HG03460 (cell line): ENCODE results near the gene RPP30.

Experiments used
- ATAC-seq: cut with Tn5 transposase; IDR thresholded peaks from one replicate; pipeline ENCODE4 v1.9.1; 2021; ENCODE audit not compliant: unreplicated experiment

RPP30 gene

DNA sequence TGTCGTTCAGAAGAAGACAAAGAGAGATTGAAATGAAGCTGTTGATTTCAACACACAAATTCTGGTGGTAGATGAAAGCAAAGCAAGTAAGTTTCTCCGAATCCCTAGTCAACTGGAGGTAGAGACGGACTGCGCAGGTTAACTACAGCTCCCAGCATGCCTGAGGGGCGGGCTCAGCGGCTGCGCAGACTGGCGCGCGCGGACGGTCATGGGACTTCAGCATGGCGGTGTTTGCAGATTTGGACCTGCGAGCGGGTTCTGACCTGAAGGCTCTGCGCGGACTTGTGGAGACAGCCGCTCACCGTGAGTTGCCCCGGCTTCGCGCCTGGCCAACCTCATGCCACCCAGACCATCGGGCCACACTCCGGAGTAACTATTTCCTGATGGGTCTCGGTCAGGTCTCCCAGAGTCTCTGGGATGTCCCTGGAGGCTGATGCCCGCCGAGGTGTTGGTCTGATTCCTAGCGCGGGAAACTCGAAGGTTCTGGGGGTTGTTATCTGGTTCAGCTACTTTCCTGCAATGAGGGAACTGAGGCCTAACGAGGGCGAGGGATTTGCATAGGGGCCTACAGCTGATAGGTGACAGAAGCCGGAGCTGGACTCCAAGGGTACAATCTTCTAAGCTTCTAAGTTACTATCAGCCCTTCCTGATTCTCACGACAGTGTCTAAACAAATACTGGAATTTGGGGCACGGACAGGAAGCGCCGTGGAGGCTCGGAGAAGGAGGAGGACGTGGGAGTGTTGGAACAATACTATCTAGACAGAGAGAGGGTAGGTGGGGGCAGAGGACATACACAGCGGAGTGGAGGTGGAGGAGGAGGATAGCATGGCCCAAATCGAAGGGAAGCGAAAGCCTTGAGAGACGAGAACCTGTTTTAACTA is at the start of gene RPP30:
Gene RPP30 (plus strand): TSS at position 209 of the 882 bp plus-strand sequence. CDS start 13 bp downstream, at position 222.
- ATAC-seq = peak; percentile 98

GRCh38 chr10:90822508-90822907 is 49.3 kb upstream of the RPP30 start:
- ATAC-seq = no peak

DNA sequence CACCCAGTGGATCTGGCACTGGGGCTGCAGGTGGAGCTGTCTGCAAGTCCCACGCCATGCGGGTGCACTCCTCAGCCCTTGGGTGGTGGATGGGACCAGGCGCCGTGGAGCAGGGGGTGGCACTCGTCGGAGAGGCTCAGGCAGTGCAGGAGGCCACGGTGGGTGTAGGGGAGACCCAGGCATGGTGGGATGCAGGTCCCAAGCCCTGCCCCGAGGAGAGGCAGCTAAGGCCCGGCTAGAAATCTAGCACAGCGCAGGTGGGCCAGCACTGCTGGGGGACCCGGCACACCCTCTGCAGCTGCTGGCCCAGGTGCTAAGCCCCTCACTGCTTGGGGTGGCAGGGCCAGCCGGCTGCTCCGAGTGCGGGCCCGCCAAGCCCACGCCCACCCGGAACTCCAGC is 39.7 kb upstream of the RPP30 start:
- ATAC-seq = no peak

DNA sequence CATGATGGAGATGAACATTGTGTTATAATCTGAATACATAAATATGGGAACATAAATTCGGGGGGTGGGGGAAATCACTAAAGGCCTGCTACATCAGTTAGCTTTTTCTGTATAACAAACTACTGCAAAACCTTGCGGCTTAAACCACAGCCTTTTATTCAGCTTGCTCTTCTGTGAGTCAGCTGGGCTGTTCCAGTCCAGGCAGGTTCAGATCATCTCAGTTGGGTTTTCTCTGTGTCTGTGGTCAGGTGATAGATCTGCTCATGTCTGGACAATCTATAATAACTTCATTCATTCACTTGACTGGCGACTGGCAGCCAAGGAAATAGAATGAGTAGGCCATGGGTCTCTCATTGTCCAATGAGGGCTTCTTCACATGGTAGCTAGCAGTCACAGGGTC is 37.4 kb upstream of the RPP30 start:
- ATAC-seq = no peak

GRCh38 chr10:90837486-90837885 is 34.3 kb upstream of the RPP30 start:
- no peak for ATAC-seq

DNA sequence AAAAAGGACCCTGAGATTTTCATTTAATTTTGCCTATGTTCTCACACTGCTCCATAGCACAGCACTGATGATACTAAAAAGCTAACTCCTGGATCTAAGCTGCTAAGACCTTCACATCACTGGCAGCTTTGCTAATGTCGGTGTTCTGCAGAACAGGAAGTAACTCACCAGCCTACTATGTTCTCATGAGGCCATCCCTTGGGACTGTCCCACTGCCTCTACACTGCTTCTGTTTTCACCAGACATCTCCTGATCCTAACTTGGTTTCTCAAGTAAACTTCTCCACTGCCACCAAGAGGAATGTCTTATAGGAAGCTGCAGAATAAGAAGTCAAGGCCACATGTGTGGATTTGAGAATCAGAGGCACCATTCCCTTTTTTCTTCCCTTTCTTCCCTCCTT is 29.0 kb upstream of the RPP30 start:
- no peak for ATAC-seq

- no peak for ATAC-seq
Observed at GRCh38 chr10:90845726-90846125, 26.0 kb upstream of the RPP30 start.

- no peak for ATAC-seq
Observed at GRCh38 chr10:90846746-90847145, 25.0 kb upstream of the RPP30 start.

DNA sequence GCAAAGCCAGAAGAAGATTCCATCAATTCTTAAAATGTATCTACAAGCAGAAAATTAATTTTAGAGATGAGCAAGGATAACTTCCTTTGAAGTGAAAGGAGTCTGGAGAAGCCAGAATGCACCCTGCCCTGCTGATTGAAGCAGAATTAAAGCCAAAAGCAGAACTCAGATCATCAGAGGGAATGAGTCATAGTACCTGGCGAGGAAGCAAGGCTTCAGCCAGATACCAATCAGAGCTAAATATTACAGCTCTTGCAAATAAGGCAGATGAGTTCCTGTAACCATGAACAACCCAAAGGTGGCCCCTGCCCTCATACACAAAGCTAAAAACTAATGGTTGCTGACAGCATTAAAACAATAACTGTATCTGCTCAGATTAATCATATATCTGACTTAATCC is 24.3 kb upstream of the RPP30 start:
- ATAC-seq = no peak

DNA sequence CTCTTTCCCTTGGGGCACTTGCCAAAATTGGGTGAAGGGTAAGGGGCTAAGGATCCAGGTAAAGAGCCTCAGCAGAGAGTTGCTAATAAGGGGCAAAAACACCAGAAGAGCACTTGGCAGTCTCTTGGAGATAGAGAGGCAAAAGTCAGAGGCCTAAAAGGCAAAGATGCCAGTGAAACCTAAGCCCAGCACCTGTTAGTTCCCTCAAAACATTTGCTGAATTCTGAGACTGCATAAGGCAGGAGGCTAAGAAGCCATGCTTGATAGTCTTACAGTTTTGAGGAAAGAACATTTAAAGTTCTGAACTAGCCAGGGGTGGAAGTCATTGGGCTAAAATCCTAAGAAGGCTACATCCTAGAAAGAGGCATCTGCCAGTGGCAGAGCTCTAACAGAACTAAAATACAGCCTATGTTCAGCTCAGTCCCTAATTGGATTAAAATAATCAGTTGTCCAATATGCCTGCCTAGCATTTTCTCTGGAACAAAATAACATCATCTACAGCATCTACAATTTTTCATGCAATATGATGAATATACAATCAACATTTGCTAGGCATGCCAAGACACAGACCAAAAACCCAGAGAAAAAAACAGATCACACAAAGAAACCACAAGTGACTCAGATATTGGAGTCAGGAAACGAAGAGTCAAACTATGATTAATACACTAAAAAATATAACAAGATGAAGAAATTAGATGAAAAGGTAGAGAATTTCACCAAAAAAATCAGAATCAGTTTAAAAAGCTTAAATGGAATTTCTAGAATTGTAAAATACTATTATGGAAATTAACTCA is 21.6 kb upstream of the RPP30 start:
- no peak for ATAC-seq

DNA sequence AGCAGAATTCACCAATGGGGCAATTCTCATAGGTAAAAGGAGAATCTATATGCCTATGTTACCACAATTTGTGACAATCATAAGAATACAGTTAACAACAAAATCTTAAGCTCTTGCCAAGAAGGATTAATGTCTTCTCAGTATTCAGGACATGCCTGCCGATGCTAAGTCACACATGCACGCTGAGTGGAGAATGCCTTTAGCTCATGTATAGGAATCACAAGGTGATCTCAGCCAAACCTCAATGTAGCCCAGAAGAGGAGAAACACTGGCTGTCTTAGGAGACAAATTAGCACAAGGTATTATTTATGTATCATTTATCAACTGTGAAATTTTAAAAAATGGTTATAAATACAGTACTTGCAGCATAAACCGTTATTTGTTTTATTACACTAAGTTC is 16.6 kb upstream of the RPP30 start:
- ATAC-seq = no peak

GRCh38 chr10:90856261-90856660 is 15.5 kb upstream of the RPP30 start:
- no peak for ATAC-seq

- ATAC-seq = peak; percentile 10
Observed at GRCh38 chr10:90856964-90857634, 14.7 kb upstream of the RPP30 start.

DNA sequence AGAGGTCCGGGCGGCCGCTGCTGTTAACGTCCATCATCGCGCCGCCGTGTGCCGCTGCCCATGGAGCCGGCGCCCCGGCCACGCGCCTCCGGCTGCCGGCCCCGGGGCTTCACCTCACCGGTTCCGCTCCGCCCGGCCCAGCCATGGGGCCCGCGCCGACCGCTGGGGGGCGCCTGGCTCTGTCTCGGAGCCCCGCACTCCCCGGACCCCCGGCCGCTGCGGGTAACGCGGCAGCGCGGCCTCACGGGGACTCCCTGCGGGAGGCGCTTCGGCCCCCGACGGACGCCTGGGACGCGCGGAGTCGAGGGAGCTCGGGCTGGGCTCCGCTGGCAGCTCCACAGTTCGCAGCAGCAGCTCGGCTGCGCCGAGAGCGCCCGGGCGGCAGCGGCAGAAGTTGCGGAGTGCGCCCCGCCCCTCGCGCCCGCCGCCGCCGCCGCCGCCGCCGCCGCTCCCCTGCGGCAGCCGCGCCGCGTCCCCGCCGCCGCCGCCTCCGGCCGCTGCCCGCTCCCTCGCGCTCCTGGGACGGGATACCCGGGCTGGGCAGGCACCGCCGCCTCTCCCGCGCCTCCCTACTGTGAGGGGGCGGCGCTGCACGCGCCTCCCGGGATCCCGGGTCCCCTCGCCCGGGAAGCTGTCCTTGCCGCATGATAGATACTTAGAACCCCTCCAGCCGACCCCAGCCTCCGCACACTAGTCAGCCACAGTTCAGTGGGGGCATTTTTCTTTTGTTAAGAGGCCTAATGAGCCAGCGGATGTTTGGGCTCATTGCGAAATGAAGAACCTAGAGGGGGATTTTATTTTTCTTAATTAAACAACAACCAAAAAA is 13.9 kb upstream of the RPP30 start, which contains the start of gene HTR7:
Gene HTR7 (minus strand): TSS at position 405 of the 826 bp plus-strand sequence. CDS start 368 bp downstream, at position 37.
- peak; percentile 72 for ATAC-seq

DNA sequence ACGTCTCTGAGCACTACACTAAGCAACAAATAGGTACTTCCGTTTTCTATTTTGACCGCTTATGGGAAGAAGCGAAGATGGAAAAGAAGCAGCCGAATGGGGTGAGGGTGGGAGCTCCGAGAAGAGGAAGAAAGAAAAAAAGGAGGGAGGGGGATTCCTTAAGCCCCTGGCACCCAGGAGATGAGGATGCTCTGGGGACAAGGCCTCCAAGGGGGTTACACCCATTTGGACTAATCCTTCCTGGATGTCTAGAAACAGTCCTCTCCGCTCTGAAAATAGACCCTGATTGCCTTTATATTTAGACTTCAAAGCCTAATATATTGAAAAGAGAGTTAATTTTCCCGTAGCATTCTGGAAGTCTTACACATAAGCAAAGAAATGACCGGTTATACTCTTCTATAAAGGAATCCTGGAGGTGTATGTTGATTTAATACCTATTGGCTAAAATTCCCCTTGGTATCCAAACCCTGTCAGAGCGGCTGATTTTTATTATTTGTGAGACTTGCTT is 13.3 kb upstream of the RPP30 start:
- peak; percentile 13 for ATAC-seq

DNA sequence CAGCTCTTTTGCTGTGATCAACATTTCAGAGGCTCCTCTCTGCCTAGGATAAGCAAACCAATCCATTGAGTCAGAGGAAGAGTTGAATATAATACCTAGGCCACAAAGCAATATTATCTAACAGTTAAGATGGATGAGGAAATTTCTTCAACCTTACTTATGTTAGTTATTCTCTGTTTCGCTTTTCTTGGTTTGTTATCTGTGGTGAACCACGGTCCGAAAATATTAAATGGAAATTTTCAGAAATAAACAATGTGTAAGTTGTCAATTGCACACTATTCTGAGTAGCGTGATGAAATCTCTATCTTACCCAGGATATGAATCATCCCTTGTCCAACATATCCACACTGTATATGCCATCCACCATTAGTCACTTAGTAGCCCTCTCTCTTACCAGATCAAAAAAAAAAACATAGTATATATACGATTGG is 12.4 kb upstream of the RPP30 start:
- ATAC-seq = no peak

GRCh38 chr10:90860790-90861189 is 11.0 kb upstream of the RPP30 start:
- ATAC-seq = no peak

DNA sequence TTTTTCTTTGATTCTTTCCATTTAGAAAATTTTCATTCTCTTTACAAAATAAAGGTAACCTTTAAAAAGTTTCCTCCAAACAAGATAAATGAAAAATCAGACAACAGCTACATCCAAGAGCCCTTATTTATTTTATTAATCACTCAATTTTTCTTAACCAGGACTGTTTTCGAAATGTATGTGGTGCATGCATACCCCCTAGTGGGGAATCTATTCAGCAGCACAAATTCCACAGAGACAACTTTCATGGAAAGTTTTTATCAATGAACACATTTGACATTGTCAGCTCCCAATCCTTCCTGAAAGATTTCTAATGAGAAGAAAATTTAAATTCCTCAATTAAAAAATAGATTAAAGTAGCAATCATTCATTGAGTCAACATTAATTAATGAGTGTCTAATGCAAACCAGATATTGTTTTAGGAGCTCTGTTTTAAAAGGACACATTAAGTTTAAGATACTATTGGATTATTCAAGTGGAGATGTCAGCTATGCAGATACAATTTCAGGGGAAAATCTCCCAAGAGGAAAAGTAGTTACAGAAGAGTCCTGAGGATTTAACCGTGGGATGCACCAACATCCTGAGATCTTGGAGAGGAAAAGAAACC is 8.8 kb upstream of the RPP30 start:
- no peak for ATAC-seq

DNA sequence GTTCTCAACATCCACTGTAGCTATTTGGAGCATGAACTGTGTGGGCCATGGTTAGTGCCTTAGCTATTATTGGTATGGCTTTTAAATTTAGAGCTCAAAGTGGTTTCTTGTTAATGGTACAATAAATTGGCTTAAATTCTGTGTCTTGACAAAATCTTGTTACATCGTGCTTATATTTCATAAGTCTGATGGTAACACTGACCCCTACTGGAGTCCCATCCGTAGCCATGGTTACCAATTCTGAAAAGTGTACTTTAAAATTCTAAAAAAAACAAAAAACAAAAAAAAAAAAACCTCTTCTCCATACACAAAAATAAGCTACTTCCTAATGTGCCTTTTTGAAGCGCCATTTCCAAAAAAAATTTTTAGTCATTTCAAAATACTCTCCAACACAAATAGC is 6.4 kb upstream of the RPP30 start:
- ATAC-seq = no peak

- ATAC-seq = no peak
Observed at GRCh38 chr10:90866050-90866598, 5.7 kb upstream of the RPP30 start.
